ENCODE results near the gene CYP2A7.
"Not testable (repeated sequence)": the region's sequence is repeated elsewhere in the genome, so short reads cannot be mapped to it uniquely, and the experiment has no call there.

- not testable (repeated sequence) for TF ChIP-seq CTCF (optimal IDR thresholded peaks at IDR 0.05 in 1 of 3, IDR thresholded peaks at IDR 0.05 in 1 of 3, conservative IDR thresholded peaks at IDR 0.05 in 1 of 3; ENCODE audit: extremely low read depth in 1 of 3, insufficient read depth in 2 of 3, low read length in 3 of 3); EZH2 (IDR thresholded peaks at IDR 0.05; ENCODE audit: low read length)
Observed at GRCh38 chr19:40850277-40850676, 31.8 kb downstream of the CYP2A7 start, which contains the start of gene CYP2A6.

Measured in keratinocyte (primary cell).